DND-41 (cell line): ENCODE measurements around the gene GRK2.
"Not testable (repeated sequence)": the region's sequence is repeated elsewhere in the genome, so short reads cannot be mapped to it uniquely, and the experiment has no call there.

Experiments used
- ATAC-seq: fragments of 200-7000 bp; cut with Tn5 transposase; 3 replicates; pipeline ENCODE4 v1.9.1; 2021; ENCODE audit warnings: low read depth; ENCODE audit not compliant: insufficient read depth
- DNase-seq: peaks from one replicate; pipeline ENCODE4 v3.0.0-alpha.2; 2020
- H2AFZ ChIP-seq: 2 replicates; pipeline ENCODE4 v1.6.0; 2012; ENCODE audit warnings: low read depth, low read length
- H3K27ac ChIP-seq: 2 replicates; pipeline ENCODE4 v1.5.1; 2012; ENCODE audit warnings: low read length, inconsistent platforms
- H3K27me3 ChIP-seq: fragments of 200-600 bp; sonication (generic); 2 replicates; pipeline ENCODE4 v1.6.0; 2012; ENCODE audit warnings: low read length, mild to moderate bottlenecking, inconsistent platforms; ENCODE audit not compliant: insufficient read depth, poor library complexity
- H3K36me3 ChIP-seq: 2 replicates; pipeline ENCODE4 v1.5.1; 2012; ENCODE audit warnings: low read length, inconsistent platforms; ENCODE audit not compliant: insufficient read depth
- H3K4me1 ChIP-seq: 2 replicates; pipeline ENCODE4 v1.5.1; 2012; ENCODE audit warnings: mild to moderate bottlenecking, low read length; ENCODE audit not compliant: insufficient read depth
- H3K4me2 ChIP-seq: 2 replicates; pipeline ENCODE4 v1.6.0; 2012; ENCODE audit warnings: mild to moderate bottlenecking, moderate library complexity, low read length, inconsistent platforms; ENCODE audit not compliant: insufficient read depth
- H3K4me3 ChIP-seq, 2 experiments: fragments of 200-600 bp in 1 of 2; shearing (Covaris generic) in 1 of 2; 2 replicates each; pipeline ENCODE4 v1.5.1; 2012 to 2016; ENCODE audit warnings: inconsistent platforms in 2 of 2, low read length in 2 of 2, mild to moderate bottlenecking in 2 of 2, low read depth in 1 of 2, moderate library complexity in 1 of 2
- H3K79me2 ChIP-seq: 2 replicates; pipeline ENCODE4 v1.6.0; 2012; ENCODE audit warnings: low read length, inconsistent platforms; ENCODE audit not compliant: insufficient read depth
- H3K9ac ChIP-seq: 2 replicates; pipeline ENCODE4 v1.6.0; 2012; ENCODE audit warnings: low read depth, mild to moderate bottlenecking, inconsistent platforms, low read length, moderate library complexity
- H3K9me3 ChIP-seq: 2 replicates; pipeline ENCODE4 v1.5.1; 2012; ENCODE audit warnings: low read length, moderate library complexity, mild to moderate bottlenecking, inconsistent platforms; ENCODE audit not compliant: insufficient read depth, severe bottlenecking
- H4K20me1 ChIP-seq: 2 replicates; pipeline ENCODE4 v1.6.0; 2012; ENCODE audit warnings: low read length; ENCODE audit not compliant: insufficient read depth
- CTCF ChIP-seq: IDR thresholded peaks from 2 replicates; pipeline ENCODE4 v1.5.1; 2012; ENCODE audit warnings: borderline replicate concordance, low read length, moderate library complexity, mild to moderate bottlenecking; ENCODE audit not compliant: poor library complexity, severe bottlenecking; ENCODE audit errors: extremely low read depth
- EZH2 ChIP-seq: IDR thresholded peaks from 3 replicates; pipeline ENCODE4 v1.6.1; 2012; ENCODE audit warnings: borderline replicate concordance, low read depth, mild to moderate bottlenecking, moderate library complexity, low read length, inconsistent platforms; ENCODE audit not compliant: severe bottlenecking

Gene GRK2

GRCh38 chr11:67233584-67234190, 32.6 kb upstream of the GRK2 start:
- Histone ChIP-seq H3K27ac (no peak overlapping the region), H3K4me2 (no peak overlapping the region), H3K9ac (no peak overlapping the region), H4K20me1 (no peaks in the 10 kb centered on the region; the same call in 1 of the 2 replicates), H3K36me3 (peaks cover 56% of the 10 kb centered on the region), H3K9me3 (no peaks in the 10 kb centered on the region), H3K4me1 (peaks cover 14% of the 10 kb centered on the region), H3K79me2 (peaks cover 8% of the 10 kb centered on the region; the same call in 1 of the 2 replicates), H3K4me3 (no peak overlapping the region), H2AFZ (no peak overlapping the region), H3K27me3 (no peaks in the 10 kb centered on the region)
- TF ChIP-seq CTCF = no peak
- no peak for TF ChIP-seq EZH2
- DNase-seq (no peak), ATAC-seq (no peak)

GRCh38 chr11:67234571-67234970, 31.7 kb upstream of the GRK2 start:
- H2AFZ ChIP-seq, DNase-seq, H4K20me1 ChIP-seq, ATAC-seq, H3K9me3 ChIP-seq, H3K27ac ChIP-seq, H3K4me3 ChIP-seq, H3K9ac ChIP-seq, H3K4me2 ChIP-seq, H3K27me3 ChIP-seq: not testable (repeated sequence)
- peaks cover 11% of the 10 kb centered on the region; the same call in 1 of the 2 replicates for H3K79me2 ChIP-seq
- H3K36me3 ChIP-seq = peaks cover 48% of the 10 kb centered on the region
- peaks cover 23% of the 10 kb centered on the region for H3K4me1 ChIP-seq

- H2AFZ ChIP-seq = no peak overlapping the region
- ATAC-seq (no peak), DNase-seq (no peak)
- H3K27me3 ChIP-seq = no peaks in the 10 kb centered on the region
- TF ChIP-seq CTCF = no peak
- H3K4me1 ChIP-seq = peaks cover 47% of the 10 kb centered on the region
- peaks cover 43% of the 10 kb centered on the region for H3K36me3 ChIP-seq
- H3K4me3 ChIP-seq = no peak overlapping the region
- H4K20me1 ChIP-seq = peaks cover 28% of the 10 kb centered on the region
- peaks cover 38% of the 10 kb centered on the region for H3K79me2 ChIP-seq
- H3K4me2 ChIP-seq = no peak overlapping the region
- H3K9me3 ChIP-seq = no peaks in the 10 kb centered on the region
- H3K27ac ChIP-seq = no peak overlapping the region
- H3K9ac ChIP-seq = no peak overlapping the region
These were observed 28.7 kb upstream of the GRK2 start for GRCh38 chr11:67237574-67237973.

GRCh38 chr11:67238894-67239782, 27.1 kb upstream of the GRK2 start:
- no peaks in the 10 kb centered on the region for H3K9me3 ChIP-seq
- H3K4me2 ChIP-seq = peak overlapping the region; percentile 93
- H3K27ac ChIP-seq = peak overlapping the region; percentile 79
- H3K79me2 ChIP-seq = peaks cover 54% of the 10 kb centered on the region
- no peaks in the 10 kb centered on the region for H3K27me3 ChIP-seq
- ATAC-seq = no peak
- peak overlapping the region; percentile 75; the same call in 1 of the 2 replicates for H2AFZ ChIP-seq
- H3K9ac ChIP-seq = peak overlapping the region; percentile 46
- peaks cover 39% of the 10 kb centered on the region for H4K20me1 ChIP-seq
- peaks cover 46% of the 10 kb centered on the region for H3K36me3 ChIP-seq
- TF ChIP-seq EZH2 (no peak), CTCF (no peak)
- no peak for DNase-seq
- peak overlapping the region; percentile 3 to 59; a peak in 3 of 4 replicates for H3K4me3 ChIP-seq
- peaks cover 53% of the 10 kb centered on the region for H3K4me1 ChIP-seq
